ENCODE measurements around the gene SFXN3.

Gene SFXN3

GRCh38 chr10:101067356-101068083, 36.5 kb downstream of the SFXN3 start:
- peaks cover 62% of the 10 kb centered on the region for H3K27me3 Mint-ChIP-seq (ENCODE audit: low read depth)
- H3K36me3 Mint-ChIP-seq (ENCODE audit: low read depth), result no peaks in the 10 kb centered on the region
- peak overlapping the region; percentile 91 to 96 (median 93) for H3K4me3 Mint-ChIP-seq
- peak; percentile 89 to 93 (median 91) for TF ChIP-seq CTCF (IDR thresholded peaks at IDR 0.05; ENCODE audit: unreplicated experiment in 3 of 3)
- H3K27ac Mint-ChIP-seq, result peak overlapping the region in 2 of 3 experiments; percentile 45 to 82
- H3K4me1 Mint-ChIP-seq, result peaks cover 46% of the 10 kb centered on the region
- H3K9me3 Mint-ChIP-seq, result no peaks in the 10 kb centered on the region

- no peaks in the 10 kb centered on the region for H3K36me3 Mint-ChIP-seq (ENCODE audit: low read depth)
- no peak overlapping the region for H3K27ac Mint-ChIP-seq
- H3K27me3 Mint-ChIP-seq (ENCODE audit: low read depth), result peaks cover 70% of the 10 kb centered on the region
Measured at GRCh38 chr10:101069441-101069840, 38.4 kb downstream of the SFXN3 start.

GRCh38 chr10:101070098-101070497, 39.1 kb downstream of the SFXN3 start:
- Mint-ChIP-seq H3K4me1 (peaks cover 37% of the 10 kb centered on the region), H3K36me3 (ENCODE audit: low read depth) (no peaks in the 10 kb centered on the region), H3K27me3 (ENCODE audit: low read depth) (peaks cover 67% of the 10 kb centered on the region), H3K9me3 (no peaks in the 10 kb centered on the region), H3K4me3 (no peak overlapping the region), H3K27ac (no peak overlapping the region)
- TF ChIP-seq CTCF (IDR thresholded peaks at IDR 0.05; ENCODE audit: unreplicated experiment in 3 of 3), result no peak

More at GRCh38 chr10:101069441-101069840, 38.4 kb downstream of the SFXN3 start:
- no peak for TF ChIP-seq CTCF (IDR thresholded peaks at IDR 0.05; ENCODE audit: unreplicated experiment in 3 of 3)
- H3K4me3 Mint-ChIP-seq, result no peak overlapping the region
- peaks cover 44% of the 10 kb centered on the region for H3K4me1 Mint-ChIP-seq
- no peaks in the 10 kb centered on the region for H3K9me3 Mint-ChIP-seq

- no peak for TF ChIP-seq CTCF (IDR thresholded peaks at IDR 0.05; ENCODE audit: unreplicated experiment in 3 of 3)
- peaks cover 25% of the 10 kb centered on the region for H3K4me1 Mint-ChIP-seq
- peaks cover 67% of the 10 kb centered on the region for H3K27me3 Mint-ChIP-seq (ENCODE audit: low read depth)
- H3K36me3 Mint-ChIP-seq (ENCODE audit: low read depth), result no peaks in the 10 kb centered on the region
- H3K4me3 Mint-ChIP-seq, result peak overlapping the region in 1 of 3 experiments; percentile 6
- no peaks in the 10 kb centered on the region for H3K9me3 Mint-ChIP-seq
- peak overlapping the region in 2 of 3 experiments; percentile 25 to 85 for H3K27ac Mint-ChIP-seq
Measured at GRCh38 chr10:101071267-101071884, 40.3 kb downstream of the SFXN3 start.

- Mint-ChIP-seq H3K36me3 (ENCODE audit: low read depth) (no peaks in the 10 kb centered on the region), H3K27me3 (ENCODE audit: low read depth) (peaks cover 67% of the 10 kb centered on the region), H3K4me3 (peak overlapping the region in 1 of 3 experiments; percentile 40), H3K9me3 (no peaks in the 10 kb centered on the region), H3K4me1 (peaks cover 25% of the 10 kb centered on the region), H3K27ac (peak overlapping the region in 2 of 3 experiments; percentile 19 to 85)
- TF ChIP-seq CTCF (IDR thresholded peaks at IDR 0.05; ENCODE audit: unreplicated experiment in 3 of 3), result no peak
Measured at GRCh38 chr10:101071885-101072433, 40.9 kb downstream of the SFXN3 start.

All from nephron (organoid).